ENCODE results near the gene CCL1.

DNA sequence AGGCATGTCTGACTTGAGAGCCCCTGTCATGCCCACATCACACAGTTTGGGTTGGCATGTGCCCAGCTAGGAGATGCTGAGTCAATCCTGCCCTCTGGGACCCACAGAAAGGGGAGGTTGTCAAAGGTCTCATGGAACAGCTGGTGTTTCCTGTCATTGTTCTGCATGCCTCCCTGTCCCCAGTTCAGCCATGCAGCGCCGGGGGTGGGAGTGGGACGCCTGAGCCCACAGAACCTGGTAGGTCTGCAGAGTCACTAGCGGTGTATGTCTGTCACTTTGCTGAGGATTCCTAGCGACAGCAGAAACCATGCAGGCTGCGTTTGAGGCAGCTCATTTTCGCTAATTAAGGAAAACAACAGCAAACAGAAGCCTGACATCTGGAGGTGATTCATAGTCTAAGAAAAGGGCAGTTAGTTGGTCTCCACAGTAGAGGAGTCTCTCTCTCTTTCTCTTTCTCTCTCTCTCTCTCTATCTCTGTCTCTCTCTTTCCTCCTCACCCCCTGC lies 19.6 kb upstream of the CCL1 start:
- TF ChIP-seq POLR2A (IDR thresholded peaks at IDR 0.05; ENCODE audit: low read depth, low read length): no peak
- no peak for TF ChIP-seq POLR2AphosphoS5 (IDR thresholded peaks at IDR 0.05; ENCODE audit: low read depth, low read length)

All from GM12892 (cell line).